HuH-7 (cell line): ENCODE data around the gene ADARB2.

Source experiments
- DNase-seq: peaks from one replicate; pipeline ENCODE4 v3.0.0; 2011; ENCODE audit warnings: low spot score

The ADARB2 gene

DNA sequence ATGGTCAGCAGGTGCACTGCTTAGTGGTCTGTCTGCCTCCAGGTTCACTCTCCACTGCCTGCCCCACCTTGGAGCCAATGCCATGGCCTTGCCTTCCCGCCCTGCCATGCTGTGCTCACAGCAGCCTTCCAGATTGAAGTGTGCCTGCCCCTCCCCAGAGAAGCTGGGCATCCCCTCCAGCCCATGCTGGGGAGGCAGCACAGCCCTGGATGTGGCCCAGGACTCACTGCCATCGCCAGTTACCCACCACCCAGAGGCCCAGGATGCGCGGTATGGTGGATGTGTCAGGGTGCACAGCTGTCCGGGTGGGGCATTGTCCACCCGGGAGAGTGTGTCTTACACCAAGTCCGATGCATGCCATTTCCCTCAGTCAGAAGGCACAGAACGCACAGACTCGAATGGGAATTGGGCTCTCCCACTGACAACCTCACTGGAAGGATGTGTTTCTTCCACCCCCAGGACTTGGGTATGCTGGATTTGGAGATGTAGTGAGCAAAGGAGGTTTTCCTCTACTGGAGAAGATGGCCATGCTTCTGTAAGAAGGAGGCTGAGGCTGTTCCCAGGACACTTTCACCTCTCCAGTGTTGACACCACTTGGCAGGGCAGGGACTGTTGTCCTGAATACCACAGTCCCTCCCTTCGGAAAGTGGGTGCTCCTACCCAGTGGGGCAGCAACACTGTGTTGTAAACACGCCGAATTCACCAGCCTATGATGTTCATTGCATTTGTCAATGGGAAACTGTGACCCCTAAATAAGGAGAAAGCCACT lies 122.0 kb downstream of the ADARB2 start:
- no peak for DNase-seq

DNA sequence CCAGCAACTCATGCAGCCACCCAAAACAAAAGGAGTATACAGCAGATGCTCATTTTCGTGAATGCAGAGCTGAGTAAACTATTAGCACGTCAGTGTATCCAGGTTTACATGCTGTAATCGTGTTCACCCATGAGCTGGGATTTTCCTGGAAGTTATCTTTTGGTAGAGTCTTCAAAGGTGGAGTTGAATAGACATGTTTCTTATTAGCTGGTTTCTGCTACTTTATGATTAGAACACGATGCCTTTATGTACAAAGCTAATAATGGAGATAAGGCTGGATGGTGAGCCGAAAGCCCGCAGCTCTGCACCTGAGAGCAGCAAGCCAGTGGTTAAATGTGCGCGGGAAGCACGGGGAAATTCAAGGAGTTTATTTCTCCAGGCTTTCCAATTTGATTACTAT lies 123.8 kb downstream of the ADARB2 start:
- DNase-seq: no peak

DNA sequence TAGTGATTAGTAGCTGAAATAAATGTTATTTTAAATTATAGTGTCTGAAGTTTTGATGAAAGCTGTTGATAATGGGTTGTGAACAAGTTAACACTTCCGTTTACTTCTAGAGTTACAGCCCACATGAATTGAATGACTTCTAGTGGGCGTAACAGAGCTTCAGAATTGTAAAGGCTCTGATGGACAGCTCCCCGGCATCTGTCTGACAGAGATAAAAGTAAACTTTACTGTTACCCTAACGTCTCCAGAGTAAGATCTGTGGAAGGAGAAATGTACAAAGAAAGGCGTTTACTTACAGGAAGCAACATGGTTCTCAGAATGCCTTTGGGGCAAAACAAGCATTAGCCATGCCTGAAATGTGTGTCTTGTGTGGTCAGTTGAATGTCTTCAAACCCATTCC lies 124.4 kb downstream of the ADARB2 start:
- DNase-seq: no peak

DNA sequence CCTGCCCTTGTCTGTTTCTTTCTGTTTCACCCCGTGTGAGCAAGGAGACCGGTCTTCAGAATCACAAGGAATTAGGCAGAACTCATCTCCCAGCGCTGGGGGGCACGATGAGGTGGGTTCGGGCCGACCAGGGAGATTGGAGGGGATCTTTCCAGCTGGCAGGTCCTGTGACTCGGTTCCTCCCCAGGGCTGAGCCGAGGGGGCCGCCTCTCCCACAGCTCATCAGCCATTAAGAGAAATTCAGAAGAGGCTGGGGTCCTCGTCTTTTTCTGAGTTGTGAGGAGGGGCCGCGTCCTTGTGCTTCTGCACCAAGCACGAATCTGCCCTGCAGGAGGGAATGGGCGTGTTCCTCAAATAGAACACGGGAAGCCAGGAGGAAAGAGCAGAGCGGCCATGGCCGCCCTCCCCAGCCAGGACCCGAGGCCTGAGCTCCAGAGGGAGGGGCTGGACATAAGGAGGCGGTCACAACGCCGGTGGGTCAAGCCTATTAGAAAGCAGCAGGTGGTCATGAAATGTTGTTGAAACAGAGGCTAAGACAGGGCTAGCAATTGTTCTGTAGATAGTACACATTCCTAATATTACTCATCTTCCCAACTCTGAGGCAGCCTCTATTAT lies 125.3 kb downstream of the ADARB2 start:
- no peak for DNase-seq

DNA sequence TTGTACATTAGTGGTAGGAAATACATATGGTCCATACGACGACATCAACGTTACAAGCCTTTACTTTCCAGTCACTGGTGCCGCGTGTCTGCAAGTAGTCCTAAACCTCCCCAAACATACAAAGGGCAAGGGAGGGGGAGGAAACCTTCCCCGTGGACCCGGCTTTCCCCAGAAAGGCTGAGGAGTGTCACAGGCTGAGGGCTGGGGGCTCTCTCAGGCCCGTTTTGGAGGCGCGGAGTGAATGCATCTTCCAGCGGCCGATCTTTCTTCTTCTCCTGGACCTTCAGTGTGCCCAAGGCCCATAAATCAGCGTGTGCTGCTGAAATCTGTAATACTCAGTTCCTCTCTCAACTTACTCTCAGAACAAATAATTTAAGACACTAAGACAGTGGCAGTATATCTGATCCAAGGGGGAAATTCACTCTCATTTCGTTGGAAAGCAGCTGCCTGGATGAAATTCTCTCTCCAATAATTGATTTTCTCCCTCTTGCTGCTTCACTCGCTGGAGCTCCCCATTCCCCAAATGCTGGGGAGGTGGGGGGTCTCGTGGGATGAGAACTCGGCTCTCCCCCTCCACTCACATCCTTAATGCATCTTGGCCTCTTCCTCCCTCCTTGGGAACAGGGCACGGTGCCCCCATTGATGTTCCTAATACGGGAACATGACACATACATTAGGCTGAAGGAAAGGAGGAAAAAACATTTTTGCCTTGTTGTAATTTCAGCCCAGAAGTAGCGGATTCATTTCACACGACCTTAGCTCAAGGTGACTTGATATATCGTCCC lies 126.1 kb downstream of the ADARB2 start:
- DNase-seq: no peak

DNA sequence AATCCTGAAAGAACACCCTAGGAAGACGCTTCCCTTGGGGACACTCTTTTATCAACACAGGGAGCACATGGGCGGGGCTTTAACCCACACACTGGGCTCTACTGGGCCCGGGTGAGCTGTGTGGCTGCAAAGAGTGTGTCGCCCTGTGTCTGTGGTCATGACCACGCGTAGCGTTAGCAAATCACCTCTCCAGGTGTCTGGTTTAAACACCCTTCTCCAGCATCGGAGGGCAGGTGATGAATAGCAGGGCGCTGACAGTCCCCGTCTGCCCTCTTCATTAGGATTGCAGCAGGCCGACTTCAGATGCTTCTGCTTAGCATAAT lies 127.7 kb downstream of the ADARB2 start:
- no peak for DNase-seq

DNA sequence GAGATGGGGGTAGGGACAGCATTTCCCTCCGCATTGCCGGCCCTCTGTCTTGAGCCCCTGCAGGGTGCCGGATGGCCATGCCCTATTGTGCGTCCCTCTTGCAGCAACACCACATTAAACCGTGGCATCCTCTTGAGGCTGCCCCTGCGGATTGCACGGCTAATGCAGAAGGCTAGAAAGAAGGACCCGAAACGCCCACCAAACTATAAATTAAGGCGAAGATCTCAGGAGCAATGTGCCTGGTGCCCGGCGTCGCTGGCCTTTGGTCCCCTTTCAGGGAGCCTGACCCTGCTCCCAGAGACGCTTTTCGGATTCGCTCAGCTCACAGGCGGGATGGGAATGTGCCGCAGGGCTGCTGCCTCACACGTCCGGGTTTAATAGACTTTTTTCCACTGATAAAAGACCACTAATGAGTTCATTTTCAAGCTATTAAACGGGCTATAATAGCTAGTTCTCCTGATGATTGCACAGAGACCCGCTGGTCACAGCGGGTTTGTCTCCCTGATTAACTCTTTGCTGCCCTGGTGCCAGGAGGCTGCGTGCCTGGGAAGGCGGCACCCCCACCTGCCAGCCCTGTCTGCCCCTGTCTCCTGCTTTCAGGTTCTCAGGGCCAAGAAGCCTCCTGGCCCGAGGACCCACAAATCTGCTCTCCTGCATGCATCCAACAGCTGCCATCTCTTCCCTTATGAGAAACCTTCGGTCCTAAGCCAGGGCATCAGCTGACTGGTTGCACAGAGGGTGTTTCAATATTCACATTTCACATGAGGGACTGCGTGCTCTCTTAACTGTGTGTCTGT lies 128.3 kb downstream of the ADARB2 start:
- no peak for DNase-seq

DNA sequence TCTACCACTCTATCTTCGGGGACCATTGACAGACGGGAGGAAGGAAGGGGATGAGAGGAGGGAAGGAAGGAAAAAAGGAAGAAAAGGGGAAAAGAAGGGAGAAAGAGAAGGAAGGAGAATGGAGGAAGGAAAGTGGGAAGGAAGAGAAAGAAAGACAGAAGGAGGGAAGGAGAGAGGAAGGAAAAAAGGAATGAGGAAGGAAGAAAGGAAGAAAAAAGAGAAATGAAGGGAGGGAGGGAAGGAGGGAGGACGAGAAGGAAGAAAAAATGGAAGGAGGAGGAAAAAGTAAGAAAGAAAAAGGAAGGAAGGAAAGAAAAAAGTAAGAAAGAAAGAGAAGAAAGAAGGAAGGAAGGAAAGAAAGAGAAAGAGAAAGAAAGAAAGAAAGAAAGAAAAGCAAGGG lies 128.9 kb downstream of the ADARB2 start:
- no peak for DNase-seq

DNA sequence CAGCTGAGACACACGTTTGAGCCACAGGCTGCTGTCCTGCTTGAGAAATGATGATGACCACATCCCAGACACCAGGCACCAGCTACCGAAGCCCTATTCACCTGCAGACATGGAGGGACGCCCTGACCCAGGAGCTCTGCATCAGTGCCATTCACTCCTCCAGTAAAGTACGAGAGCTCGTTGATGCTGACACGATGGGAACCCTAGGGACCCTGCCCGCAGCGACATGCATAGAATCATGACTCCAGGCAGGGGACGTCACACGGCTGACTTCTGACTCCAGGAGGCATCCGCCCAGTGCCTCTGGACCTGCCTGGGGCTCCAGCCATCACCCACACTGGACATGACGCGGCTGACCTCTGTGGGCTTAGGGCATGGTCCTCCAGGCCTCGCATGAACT lies 129.9 kb downstream of the ADARB2 start:
- no peak for DNase-seq

DNA sequence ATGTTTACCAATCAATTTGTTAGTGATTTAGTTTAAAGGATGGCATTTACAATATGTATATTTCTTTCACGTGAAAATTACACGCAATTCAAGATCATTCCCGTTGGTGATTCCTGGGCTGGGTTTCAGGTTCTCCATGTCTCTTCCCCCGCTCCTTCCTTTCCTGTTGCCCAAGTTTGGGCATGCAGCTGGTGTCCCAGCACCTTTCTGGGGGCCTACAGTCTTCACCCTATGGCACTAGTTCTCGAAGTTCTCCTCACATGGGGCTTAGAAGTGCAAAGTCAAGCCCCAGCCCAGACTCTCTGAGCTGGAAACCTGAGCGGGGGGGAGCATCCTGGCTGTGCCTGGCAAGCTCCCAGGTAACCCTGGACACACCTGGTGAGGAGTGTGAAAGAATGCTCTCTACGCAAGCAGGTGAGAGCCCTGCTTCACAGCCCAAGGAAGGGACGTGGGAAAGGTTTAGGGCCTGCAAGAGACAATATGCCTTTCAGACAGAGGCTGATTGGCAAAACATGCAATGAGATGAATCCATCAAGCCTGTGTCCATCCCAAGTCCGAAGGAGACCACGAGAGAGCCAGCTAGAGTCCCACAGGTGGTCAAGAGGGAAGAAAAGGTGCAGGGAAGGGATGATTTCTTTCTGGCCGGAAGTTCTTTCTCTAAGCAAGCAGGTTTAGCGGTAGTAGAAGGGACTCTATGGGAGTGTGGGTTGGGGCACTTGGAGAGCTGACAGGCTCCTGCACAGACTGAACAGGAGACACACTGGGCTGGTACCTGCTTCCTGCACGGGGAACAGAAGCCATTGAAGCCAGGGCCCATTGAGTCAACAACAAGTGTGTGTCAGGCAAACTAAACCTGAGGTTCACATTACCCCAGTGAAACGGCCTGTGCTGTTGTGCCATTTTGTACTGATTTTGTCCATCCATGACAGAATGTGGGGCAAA lies 131.1 kb downstream of the ADARB2 start:
- DNase-seq: no peak

DNA sequence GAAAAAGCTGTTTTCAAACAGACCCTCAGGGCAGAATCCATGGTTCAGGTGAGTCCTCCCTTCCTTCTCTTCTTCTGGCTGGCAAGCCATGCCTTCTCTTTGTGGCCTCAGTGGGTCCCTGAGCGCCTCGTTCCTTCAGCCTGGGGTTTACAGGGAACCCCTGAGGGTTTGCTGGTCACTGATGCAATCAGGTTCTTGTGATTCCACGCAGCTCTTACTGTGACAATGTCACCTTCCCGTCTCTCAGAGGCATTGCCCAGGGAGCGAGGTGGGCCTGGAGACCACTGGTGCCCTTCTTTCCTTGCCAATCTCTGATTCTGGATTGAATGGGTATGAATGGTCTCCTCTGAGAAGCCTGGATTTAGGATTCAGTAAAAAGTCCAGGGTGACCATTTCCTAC lies 132.2 kb downstream of the ADARB2 start:
- no peak for DNase-seq

DNA sequence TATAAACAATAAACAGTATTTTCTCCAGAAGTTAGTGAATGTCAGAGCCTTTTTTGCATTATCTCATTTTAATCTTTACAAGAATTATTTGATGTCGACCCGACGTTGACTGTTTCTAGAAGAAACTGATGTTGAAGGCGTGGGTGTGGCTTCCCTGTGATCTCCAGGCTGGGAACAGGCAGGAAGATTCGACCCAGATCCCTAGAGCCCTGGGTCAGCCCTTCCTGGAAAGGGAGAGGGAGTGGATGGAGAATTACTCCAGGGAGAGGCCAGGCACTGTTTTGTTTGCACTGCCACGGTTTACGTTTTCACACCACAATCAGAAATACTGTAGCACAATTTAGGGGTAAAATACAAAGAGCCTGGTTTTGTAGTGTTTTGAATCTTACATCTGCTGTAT lies 133.1 kb downstream of the ADARB2 start:
- DNase-seq: no peak

DNA sequence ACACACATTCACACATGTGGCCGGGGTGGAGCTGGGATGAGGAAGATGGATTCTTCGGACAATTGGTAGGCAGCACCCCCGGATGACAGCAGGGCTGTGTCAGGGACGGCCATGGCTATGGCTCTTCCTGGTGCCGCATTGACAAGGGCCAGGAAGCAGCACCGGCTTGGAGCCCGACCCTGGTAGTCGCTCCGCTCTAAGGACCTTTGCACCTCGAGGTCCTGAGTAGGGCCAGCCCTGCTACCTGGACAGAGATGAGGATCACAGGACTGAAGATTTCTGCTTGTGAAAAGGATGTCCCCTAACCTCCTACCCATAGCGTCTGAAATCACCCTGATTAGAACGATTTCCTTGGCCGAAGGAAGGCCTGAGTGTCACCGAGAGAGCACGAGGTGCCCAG lies 134.1 kb downstream of the ADARB2 start:
- DNase-seq: no peak

DNA sequence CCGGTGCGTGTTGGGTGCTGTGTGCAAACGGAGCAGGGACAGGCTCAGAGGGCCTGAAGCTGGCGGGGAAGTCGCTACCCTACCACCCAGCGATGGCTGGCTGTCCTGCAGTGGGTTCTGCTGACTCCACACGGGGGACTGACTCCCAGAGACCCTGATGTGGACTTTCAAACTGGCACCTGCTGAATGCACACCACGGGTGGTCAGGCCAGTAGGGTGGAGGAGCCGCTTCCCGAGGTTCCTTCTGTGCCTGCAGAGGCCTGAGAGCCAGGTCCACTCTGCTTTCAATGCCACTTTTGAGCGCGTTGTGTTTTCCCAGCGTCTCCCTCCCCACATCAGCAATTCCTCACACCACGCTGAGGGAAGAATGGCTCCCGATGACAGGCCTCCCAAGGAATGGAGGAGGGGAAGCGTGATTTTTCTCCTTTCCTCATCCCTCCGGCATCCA lies 135.3 kb downstream of the ADARB2 start:
- DNase-seq: no peak

DNA sequence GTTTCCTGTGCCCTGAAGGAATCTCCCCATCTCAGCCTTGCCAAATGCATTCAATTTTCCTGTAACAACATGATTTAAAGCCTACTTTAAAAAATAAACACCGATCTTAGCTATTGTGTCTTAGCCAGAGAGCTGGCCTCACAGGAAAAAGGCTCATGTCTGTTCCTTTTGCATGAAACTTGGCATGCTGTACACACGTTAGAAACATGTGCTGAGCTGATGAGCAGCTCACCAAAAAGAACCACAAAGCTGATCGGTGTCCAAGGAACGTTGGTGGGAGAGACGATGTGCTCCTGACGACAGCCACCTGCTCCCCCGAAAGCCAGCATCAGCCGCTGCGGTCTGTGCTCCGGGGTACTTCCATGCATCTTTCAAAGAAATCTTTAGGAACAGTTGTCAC lies 135.9 kb downstream of the ADARB2 start:
- no peak for DNase-seq

DNA sequence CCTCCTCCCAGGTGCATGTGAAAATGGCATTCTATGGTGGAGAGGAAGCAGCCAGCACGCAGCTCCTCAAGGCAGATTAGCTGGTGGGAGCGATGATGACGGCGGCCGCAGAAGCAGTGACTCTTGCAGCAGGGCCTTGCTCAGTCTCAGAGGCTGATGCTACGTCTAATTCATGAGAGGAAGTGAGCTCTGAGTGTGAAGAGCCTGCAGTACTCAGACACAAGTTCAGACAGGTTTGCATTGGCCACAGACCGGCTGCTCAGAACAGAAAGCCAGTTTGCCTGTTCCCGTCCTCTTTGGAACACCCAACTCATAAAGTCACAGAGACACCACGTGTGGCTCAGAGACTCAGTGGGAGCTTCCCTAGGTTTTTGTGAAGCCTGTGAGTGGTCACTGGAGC lies 136.5 kb downstream of the ADARB2 start:
- no peak for DNase-seq

DNA sequence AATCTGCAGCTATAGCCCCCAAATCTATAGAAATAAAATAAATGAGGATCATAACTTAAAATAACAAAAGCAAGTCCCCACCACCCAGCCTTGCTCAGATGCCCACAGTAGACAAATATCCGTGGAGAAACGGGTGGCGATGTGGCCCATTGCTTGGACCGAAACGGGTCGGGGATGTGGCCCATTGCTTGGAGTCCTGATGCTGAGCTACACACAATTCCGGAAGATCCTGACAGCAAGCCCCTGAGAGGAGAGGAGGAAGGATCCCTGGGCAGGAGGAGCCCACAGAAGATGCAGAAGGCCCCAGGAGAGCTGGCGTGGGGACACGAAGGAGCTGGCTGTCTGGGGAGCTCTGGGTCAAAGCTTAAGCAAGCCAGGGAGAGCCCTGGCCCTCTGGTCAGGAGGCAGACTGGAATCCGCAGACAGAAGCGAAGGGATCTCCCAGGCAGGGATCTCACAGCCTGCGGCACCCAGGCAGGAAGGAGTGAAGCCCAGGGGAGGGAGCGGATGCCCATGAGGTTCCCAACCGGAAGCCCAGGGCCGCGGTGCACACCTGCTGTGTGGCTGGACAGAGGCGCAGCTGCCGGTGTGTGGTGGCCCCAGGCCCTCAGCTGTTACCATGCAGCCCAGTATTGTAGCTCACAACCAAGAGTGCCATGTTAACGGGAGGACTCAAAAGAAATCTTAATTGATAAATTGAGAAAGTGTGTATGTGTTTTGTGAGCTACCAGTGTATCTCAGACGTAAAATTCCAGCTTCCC lies 138.8 kb downstream of the ADARB2 start:
- DNase-seq: no peak

DNA sequence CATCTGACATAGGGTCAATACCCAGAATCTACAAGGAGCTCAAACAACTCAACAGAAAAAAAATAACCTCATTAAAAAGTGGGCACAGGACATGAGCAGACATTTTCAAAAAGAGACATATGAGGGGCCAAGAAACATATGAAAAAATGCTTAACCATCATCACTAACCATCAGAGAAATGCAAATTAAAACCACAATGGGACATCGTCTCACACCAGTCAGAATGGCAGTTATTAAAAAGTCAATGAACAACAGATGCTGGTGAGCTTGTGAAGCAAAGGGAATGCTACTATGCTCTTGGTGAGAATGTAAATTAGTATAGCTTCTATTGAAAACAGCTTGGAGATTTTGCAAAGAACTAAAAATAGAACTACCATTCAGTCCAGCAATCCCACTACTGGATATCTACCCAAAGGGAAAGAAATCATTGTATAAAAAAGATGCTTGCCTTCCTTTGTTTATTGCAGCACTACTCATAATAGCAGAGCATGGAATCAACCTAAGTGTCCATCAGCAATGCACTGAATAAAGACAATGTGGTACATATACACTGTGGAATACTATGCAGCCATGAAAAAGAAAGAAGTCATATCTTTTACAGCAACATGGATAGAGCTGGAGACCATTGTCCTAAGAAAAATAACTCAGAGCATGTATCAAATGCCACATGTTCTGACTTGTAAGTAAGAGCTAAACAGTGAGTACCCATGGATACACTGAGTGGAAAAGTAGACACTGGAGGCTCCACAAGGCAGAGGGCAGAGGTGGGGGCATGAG lies 139.8 kb downstream of the ADARB2 start:
- DNase-seq: no peak

DNA sequence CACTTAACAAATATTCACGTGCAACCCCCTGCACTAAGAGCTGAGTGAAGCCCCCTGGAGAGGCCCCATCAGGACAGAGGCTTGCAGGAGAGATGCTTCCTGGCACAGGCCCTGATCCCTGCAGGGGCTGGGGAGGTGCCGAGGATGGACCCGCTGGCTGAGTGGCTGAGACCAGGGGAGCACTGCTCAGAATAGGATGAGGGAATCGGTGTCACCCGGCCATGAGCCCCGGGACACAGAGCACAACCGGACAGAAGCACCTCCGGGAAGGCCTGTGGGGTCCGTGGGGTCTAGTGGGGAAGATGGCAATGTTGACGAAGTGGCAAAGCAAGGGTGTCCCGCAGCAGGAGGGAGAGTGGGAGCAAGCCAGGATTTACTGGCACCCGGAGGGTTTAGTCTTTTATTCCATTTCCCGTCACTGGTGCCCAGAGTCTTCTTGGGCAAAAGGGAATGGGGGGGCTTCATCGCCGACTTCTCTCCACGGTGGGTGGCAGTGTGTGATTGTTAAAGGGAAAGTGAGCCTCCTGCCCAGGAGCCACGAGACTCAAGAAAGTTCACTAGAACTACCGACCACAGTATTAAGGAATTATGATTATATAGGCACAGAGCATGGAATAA lies 140.7 kb downstream of the ADARB2 start:
- DNase-seq: no peak
